ENCODE data around the gene MYLK. TPM values are rescaled to one million over a fixed set of nuclear protein-coding genes. Genes with fewer than 3 reads are reported as not detected.

Gene MYLK
- total and polyA plus RNA-seq, 2 of the 4 experiments (the other 2 are of a cell fraction), result 299 to 484 TPM

- peak; percentile 38 for DNase-seq
- CTCF ChIA-PET, result interaction anchor here (0.9 kb wide), 1 partner anchor 77 kb away, joined by 3 read pairs; no protein-coding TSS in a partner anchor
- Histone ChIP-seq H4K5ac (ENCODE audit: low read depth, low read length) (no peak overlapping the region), H3K14ac (replicated peaks; ENCODE audit: low read depth, low read length) (no peak overlapping the region), H2AK5ac (ENCODE audit: low read depth, low read length) (no peak overlapping the region), H4K20me1 (ENCODE audit: insufficient read depth, low read length) (no peaks in the 10 kb centered on the region), H2AFZ (replicated peaks; ENCODE audit: low read length, poor library complexity) (no peak overlapping the region), H2BK15ac (ENCODE audit: low read depth, low read length) (no peak overlapping the region), H3K27me3 (ENCODE audit: control insufficient read depth, insufficient read depth, low read length) (no peaks in the 10 kb centered on the region), H3K56ac (ENCODE audit: extremely low read depth, insufficient read depth, low read length) (no peak overlapping the region), H3K9me1 (ENCODE audit: insufficient read depth, low read length) (no peaks in the 10 kb centered on the region), H2AK9ac (replicated peaks; ENCODE audit: low read depth, low read length, poor library complexity) (no peak overlapping the region), H3K9ac (ENCODE audit: low read depth, low read length) (no peak overlapping the region), H2BK120ac (ENCODE audit: low read depth, low read length) (no peak overlapping the region), H3K4ac (ENCODE audit: low read depth, low read length) (no peak overlapping the region), H4K8ac (ENCODE audit: low read depth in 2 of 2, low read length in 2 of 2) (no peak overlapping the region), H3K79me1 (ENCODE audit: low read depth in 1 of 2, low read length in 2 of 2) (peaks cover 8 to 11% of the 10 kb centered on the region in 2 experiments; a peak in 2 of 4 replicates), H3K27ac (ENCODE audit: insufficient read depth, low read length) (no peak overlapping the region), H4K91ac (ENCODE audit: insufficient read depth, low read depth, low read length) (no peak overlapping the region), H3K23ac (ENCODE audit: low read depth, low read length) (no peak overlapping the region), H2BK5ac (ENCODE audit: low read depth, low read length, poor library complexity, severe bottlenecking) (no peak overlapping the region), H2BK20ac (ENCODE audit: low read depth, low read length) (no peak overlapping the region), H3K4me2 (ENCODE audit: low read depth, low read length) (no peak overlapping the region; the same call in 1 of the 2 replicates), H3K4me3 (ENCODE audit: insufficient read depth, low read depth, low read length) (no peak overlapping the region), H3K4me1 (ENCODE audit: control insufficient read depth, insufficient read depth, low read length) (peaks cover 2% of the 10 kb centered on the region; the same call in 1 of the 2 replicates), H3K18ac (ENCODE audit: low read depth, low read length) (no peak overlapping the region), H3K36me3 (ENCODE audit: control insufficient read depth, insufficient read depth, low read length) (peaks cover 4% of the 10 kb centered on the region), H3K9me3 (ENCODE audit: control insufficient read depth, insufficient read depth, low read length) (no peaks in the 10 kb centered on the region)
- POLR2A ChIA-PET (ENCODE audit: unreplicated experiment), result no interaction called here
- in situ Hi-C loops (cut with MboI; ENCODE audit: low sequenced_read_pairs), result no loop called here
- dilution Hi-C loops (cut with HindIII; ENCODE audit: low sequenced_read_pairs, unreplicated experiment), result no loop called here
- no CpG with 5 or more reads among the region's 3 CpGs for WGBS, 2 experiments (ENCODE audit: extremely low coverage in 2 of 2, insufficient read length in 1 of 2)
- TF ChIP-seq MAZ (IDR thresholded peaks at IDR 0.05; ENCODE audit: borderline replicate concordance, low read depth, low read length) (no peak), CTCF (conservative IDR thresholded peaks at IDR 0.05; ENCODE audit: low read depth, low read length) (no peak), MXI1 (IDR thresholded peaks at IDR 0.05; ENCODE audit: borderline replicate concordance, low read depth, low read length) (no peak), CEBPB (IDR thresholded peaks at IDR 0.05; ENCODE audit: low read depth, low read length) (no peak), FOS (IDR thresholded peaks at IDR 0.05; ENCODE audit: low read depth, low read length) (no peak), BHLHE40 (IDR thresholded peaks at IDR 0.05; ENCODE audit: low read depth, low read length) (no peak), MAFK (IDR thresholded peaks at IDR 0.05; ENCODE audit: low read depth, low read length) (no peak), POLR2A (IDR thresholded peaks at IDR 0.05; ENCODE audit: low read depth, low read length) (no peak), ELK1 (IDR thresholded peaks at IDR 0.05; ENCODE audit: borderline replicate concordance, low read depth, low read length) (no peak)
- ATAC-seq (ENCODE audit: low read depth), result peak; percentile 66; the same call in 1 of the 2 replicates
- BruUV-seq (replicated peaks), result no TSS peak
- intact Hi-C loops (cut with micrococcal nuclease), result no loop called here
Measured at GRCh38 chr3:123576122-123576521, 308.0 kb downstream of the MYLK start.

Data from IMR-90 (cell line).